ENCODE measurements around the gene SCARF1. TPM values are rescaled to one million over a fixed set of nuclear protein-coding genes. Genes with fewer than 3 reads are reported as not detected.

SCARF1 gene
- total and polyA plus RNA-seq, 4 experiments from 2014 or later: 0.21 to 1.6 (median 1.6) TPM; not detected in 1

- intact Hi-C loops (cut with micrococcal nuclease): loop anchor here (2.0 to 10.0 kb wide), 6 partner anchors 34 to 616 kb away; partner anchors contain the start of genes OVCA2, PRPF8 and TRARG1
- H3K9me3 Mint-ChIP-seq: no peaks in the 10 kb centered on the region
- Histone ChIP-seq H3K4me3 (ENCODE audit: low read length in 2 of 2) (peak overlapping the region in 1 of 2 donors; percentile 63), H3K4me1 (ENCODE audit: insufficient read depth, low read length) (peaks cover 28% of the 10 kb centered on the region), H3K36me3 (ENCODE audit: insufficient read depth, low read length) (peaks cover 28% of the 10 kb centered on the region), H3K27me3 (ENCODE audit: insufficient read depth, low read length) (no peaks in the 10 kb centered on the region), H3K9me3 (ENCODE audit: control insufficient read depth in 1 of 2, low read length in 2 of 2) (no peaks in the 10 kb centered on the region), H3K27ac (ENCODE audit: low read depth, low read length) (peak overlapping the region; percentile 42)
- H3K36me3 Mint-ChIP-seq: peaks cover 13 to 28% of the 10 kb centered on the region in 2 donors
- peaks cover 7 to 24% (median 16%) of the 10 kb centered on the region in 4 donors for H3K4me1 Mint-ChIP-seq
- POLR2A ChIA-PET (ENCODE audit: partially characterized antibody): interaction anchor here (0.5 to 3.5 kb wide), 20 partner anchors 8 to 688 kb away, joined by 3 to 36 read pairs (median 4); partner anchors contain the start of genes CRK, INPP5K, PRPF8 and SLC43A2
- CTCF ChIA-PET (ENCODE audit: partially characterized antibody): interaction anchor here (0.6 to 2.9 kb wide), 23 partner anchors 8 to 406 kb away, joined by 3 to 16 read pairs (median 4); no protein-coding TSS in a partner anchor
- H3K27ac Mint-ChIP-seq: peak overlapping the region in 4 of 7 donors; percentile 35 to 90 (median 48)
- H3K4me3 Mint-ChIP-seq: peak overlapping the region; percentile 33 to 78 (median 68)
- no peak for DNase-seq
- no peaks in the 10 kb centered on the region for H3K27me3 Mint-ChIP-seq
Observed at GRCh38 chr17:1648173-1648962, 2.8 kb upstream of the SCARF1 start.

- peaks cover 28% of the 10 kb centered on the region for H3K4me1 ChIP-seq (ENCODE audit: insufficient read depth, low read length)
- intact Hi-C loops (cut with micrococcal nuclease): loop anchor here (2.0 to 10.0 kb wide), 6 partner anchors 35 to 617 kb away; partner anchors contain the start of genes OVCA2, PRPF8 and TRARG1
- POLR2A ChIA-PET (ENCODE audit: partially characterized antibody): interaction anchor here (1.6 to 2.1 kb wide), 3 partner anchors 19 to 131 kb away, joined by 6 to 22 read pairs (median 7); partner anchors contain the start of genes INPP5K and SLC43A2
- no peak for DNase-seq
- Mint-ChIP-seq H3K27me3 (no peaks in the 10 kb centered on the region), H3K4me3 (peak overlapping the region in 6 of 8 donors; percentile 33 to 71 (median 60)), H3K9me3 (no peaks in the 10 kb centered on the region), H3K27ac (peak overlapping the region in 1 of 7 donors; percentile 90), H3K36me3 (peaks cover 8 to 23% of the 10 kb centered on the region in 2 donors), H3K4me1 (peaks cover 7 to 24% (median 16%) of the 10 kb centered on the region in 4 donors)
- no peak overlapping the region for H3K4me3 ChIP-seq (ENCODE audit: low read length in 2 of 2)
- no peak overlapping the region for H3K27ac ChIP-seq (ENCODE audit: low read depth, low read length)
- H3K36me3 ChIP-seq (ENCODE audit: insufficient read depth, low read length): peaks cover 22% of the 10 kb centered on the region
- no peaks in the 10 kb centered on the region for H3K9me3 ChIP-seq (ENCODE audit: control insufficient read depth in 1 of 2, low read length in 2 of 2)
- CTCF ChIA-PET (ENCODE audit: partially characterized antibody): interaction anchor here (1.2 to 2.9 kb wide), 10 partner anchors 11 to 385 kb away, joined by 3 to 16 read pairs (median 6); no protein-coding TSS in a partner anchor
- H3K27me3 ChIP-seq (ENCODE audit: insufficient read depth, low read length): no peaks in the 10 kb centered on the region
Observed at GRCh38 chr17:1647802-1648171, 2.3 kb upstream of the SCARF1 start.

- Mint-ChIP-seq H3K27ac (peak overlapping the region in 1 of 7 donors; percentile 90), H3K4me3 (peak overlapping the region in 2 of 8 donors; percentile 17 to 64), H3K4me1 (peaks cover 7 to 24% (median 16%) of the 10 kb centered on the region in 4 donors), H3K27me3 (no peaks in the 10 kb centered on the region), H3K36me3 (peaks cover under 1 to 10% of the 10 kb centered on the region in 2 donors), H3K9me3 (no peaks in the 10 kb centered on the region)
- Histone ChIP-seq H3K36me3 (ENCODE audit: insufficient read depth, low read length) (peaks cover 7% of the 10 kb centered on the region), H3K27me3 (ENCODE audit: insufficient read depth, low read length) (no peaks in the 10 kb centered on the region), H3K4me3 (ENCODE audit: low read length in 2 of 2) (no peak overlapping the region), H3K9me3 (ENCODE audit: control insufficient read depth in 1 of 2, low read length in 2 of 2) (no peaks in the 10 kb centered on the region), H3K27ac (ENCODE audit: low read depth, low read length) (no peak overlapping the region), H3K4me1 (ENCODE audit: insufficient read depth, low read length) (peaks cover 28% of the 10 kb centered on the region)
- POLR2A ChIA-PET (ENCODE audit: partially characterized antibody): interaction anchor here (1.1 to 1.7 kb wide), 2 partner anchors 17 to 38 kb away, joined by 3 to 6 read pairs; partner anchors contain the start of gene PRPF8
- no peak for DNase-seq
- CTCF ChIA-PET (ENCODE audit: partially characterized antibody): interaction anchor here (1.3 to 1.7 kb wide), 2 partner anchors 15 to 75 kb away, joined by 3 read pairs; no protein-coding TSS in a partner anchor
- intact Hi-C loops (cut with micrococcal nuclease): loop anchor here (5.0 to 10.0 kb wide), 5 partner anchors 36 to 618 kb away; partner anchors contain the start of genes OVCA2, PRPF8 and TRARG1
Observed at GRCh38 chr17:1646199-1646875, 805 bp upstream of the SCARF1 start.

- intact Hi-C loops (cut with micrococcal nuclease): loop anchor here (5.0 to 10.0 kb wide), 5 partner anchors 38 to 620 kb away; partner anchors contain the start of genes OVCA2, PRPF8 and TRARG1
Observed at GRCh38 chr17:1644493-1645206, 882 bp downstream of the SCARF1 start.

GRCh38 chr17:1643999-1644492 is 1.5 kb downstream of the SCARF1 start:
- Mint-ChIP-seq H3K9me3 (no peaks in the 10 kb centered on the region), H3K4me3 (peak overlapping the region; percentile 69 to 94 (median 80)), H3K4me1 (peaks cover 5 to 27% (median 14%) of the 10 kb centered on the region in 4 donors), H3K27me3 (no peaks in the 10 kb centered on the region), H3K27ac (peak overlapping the region in 6 of 7 donors; percentile 8 to 90 (median 50)), H3K36me3 (peaks cover 0 to 1% of the 10 kb centered on the region in 2 donors)
- no peaks in the 10 kb centered on the region for H3K27me3 ChIP-seq (ENCODE audit: insufficient read depth, low read length)
- ChIA-PET CTCF (ENCODE audit: partially characterized antibody) (no interaction called here), POLR2A (ENCODE audit: partially characterized antibody) (interaction anchor here (0.7 to 1.4 kb wide), 2 partner anchors 16 to 749 kb away, joined by 3 to 4 read pairs; partner anchors contain the start of gene SLC43A2)
- peaks cover 21% of the 10 kb centered on the region for H3K4me1 ChIP-seq (ENCODE audit: insufficient read depth, low read length)
- H3K36me3 ChIP-seq (ENCODE audit: insufficient read depth, low read length): no peaks in the 10 kb centered on the region
- H3K9me3 ChIP-seq (ENCODE audit: control insufficient read depth in 1 of 2, low read length in 2 of 2): no peaks in the 10 kb centered on the region
- DNase-seq: no peak
- intact Hi-C loops (cut with micrococcal nuclease): loop anchor here (10.0 kb wide), 2 partner anchors 401 to 621 kb away; partner anchors contain the start of gene OVCA2
- peak overlapping the region in 1 of 2 donors; percentile 58 for H3K4me3 ChIP-seq (ENCODE audit: low read length in 2 of 2)
- peak overlapping the region; percentile 4 for H3K27ac ChIP-seq (ENCODE audit: low read depth, low read length)

More at GRCh38 chr17:1644493-1645206, 882 bp downstream of the SCARF1 start:
- Histone ChIP-seq H3K27me3 (ENCODE audit: insufficient read depth, low read length) (no peaks in the 10 kb centered on the region), H3K4me3 (ENCODE audit: low read length in 2 of 2) (no peak overlapping the region), H3K9me3 (ENCODE audit: control insufficient read depth in 1 of 2, low read length in 2 of 2) (no peaks in the 10 kb centered on the region), H3K27ac (ENCODE audit: low read depth, low read length) (no peak overlapping the region), H3K4me1 (ENCODE audit: insufficient read depth, low read length) (peaks cover 21% of the 10 kb centered on the region), H3K36me3 (ENCODE audit: insufficient read depth, low read length) (no peaks in the 10 kb centered on the region)
- Mint-ChIP-seq H3K36me3 (peaks cover 0 to 1% of the 10 kb centered on the region in 2 donors), H3K4me3 (peak overlapping the region; percentile 69 to 94 (median 80)), H3K9me3 (no peaks in the 10 kb centered on the region), H3K4me1 (peaks cover 5 to 27% (median 14%) of the 10 kb centered on the region in 4 donors), H3K27me3 (no peaks in the 10 kb centered on the region), H3K27ac (peak overlapping the region in 6 of 7 donors; percentile 8 to 90 (median 27))
- DNase-seq: no peak
- ChIA-PET POLR2A (ENCODE audit: partially characterized antibody) (interaction anchor here (0.7 to 1.4 kb wide), 2 partner anchors 16 to 748 kb away, joined by 3 to 4 read pairs; partner anchors contain the start of gene SLC43A2), CTCF (ENCODE audit: partially characterized antibody) (no interaction called here)
